Rectal smooth muscle tissue (tissue), 1 donor: ENCODE results near the gene LGI1.

Source experiments
- H3K27ac ChIP-seq: one replicate; pipeline ENCODE4 v1.7.0; 2013; ENCODE audit warnings: low read depth, low read length, inconsistent platforms
- H3K27me3 ChIP-seq: one replicate; pipeline ENCODE4 v1.7.0; 2013; ENCODE audit warnings: low read length; ENCODE audit not compliant: control insufficient read depth, insufficient read depth
- H3K36me3 ChIP-seq: one replicate; pipeline ENCODE4 v1.7.0; 2013; ENCODE audit warnings: low read length; ENCODE audit not compliant: control insufficient read depth, insufficient read depth
- H3K4me1 ChIP-seq: one replicate; pipeline ENCODE4 v1.7.0; 2013; ENCODE audit warnings: low read length; ENCODE audit not compliant: control insufficient read depth, insufficient read depth
- H3K4me3 ChIP-seq: one replicate; pipeline ENCODE4 v1.7.0; 2013; ENCODE audit warnings: low read length
- H3K9ac ChIP-seq: one replicate; pipeline ENCODE4 v1.7.0; 2013; ENCODE audit warnings: low read length

Gene LGI1

GRCh38 chr10:93788413-93789208 lies 30.9 kb downstream of the LGI1 start:
- Histone ChIP-seq H3K36me3 (no peaks in the 10 kb centered on the region), H3K4me1 (no peaks in the 10 kb centered on the region), H3K27ac (no peak overlapping the region), H3K4me3 (no peak overlapping the region), H3K9ac (no peak overlapping the region), H3K27me3 (no peaks in the 10 kb centered on the region)

GRCh38 chr10:93790439-93790838 lies 32.7 kb downstream of the LGI1 start:
- Histone ChIP-seq H3K27ac (no peak overlapping the region), H3K36me3 (no peaks in the 10 kb centered on the region), H3K4me1 (no peaks in the 10 kb centered on the region), H3K27me3 (no peaks in the 10 kb centered on the region), H3K9ac (no peak overlapping the region), H3K4me3 (no peak overlapping the region)

- no peaks in the 10 kb centered on the region for H3K36me3 ChIP-seq
- H3K27ac ChIP-seq = no peak overlapping the region
- no peaks in the 10 kb centered on the region for H3K27me3 ChIP-seq
- H3K9ac ChIP-seq = no peak overlapping the region
- H3K4me3 ChIP-seq = no peak overlapping the region
- no peaks in the 10 kb centered on the region for H3K4me1 ChIP-seq
Observed at GRCh38 chr10:93796167-93796566, 38.4 kb downstream of the LGI1 start.

- Histone ChIP-seq H3K9ac (no peak overlapping the region), H3K4me3 (no peak overlapping the region), H3K27ac (no peak overlapping the region), H3K27me3 (no peaks in the 10 kb centered on the region), H3K4me1 (no peaks in the 10 kb centered on the region), H3K36me3 (no peaks in the 10 kb centered on the region)
Observed at GRCh38 chr10:93797825-93798224, 40.1 kb downstream of the LGI1 start.

- no peak overlapping the region for H3K27ac ChIP-seq
- H3K4me3 ChIP-seq = no peak overlapping the region
- H3K4me1 ChIP-seq = no peaks in the 10 kb centered on the region
- no peaks in the 10 kb centered on the region for H3K27me3 ChIP-seq
- H3K9ac ChIP-seq = no peak overlapping the region
- H3K36me3 ChIP-seq = no peaks in the 10 kb centered on the region
Observed at GRCh38 chr10:93799155-93799708, 41.5 kb downstream of the LGI1 start.

GRCh38 chr10:93804200-93804599 lies 46.5 kb downstream of the LGI1 start:
- Histone ChIP-seq H3K4me1 (no peaks in the 10 kb centered on the region), H3K27ac (no peak overlapping the region), H3K9ac (no peak overlapping the region), H3K36me3 (no peaks in the 10 kb centered on the region), H3K27me3 (no peaks in the 10 kb centered on the region), H3K4me3 (no peak overlapping the region)

- no peak overlapping the region for H3K27ac ChIP-seq
Observed at GRCh38 chr10:93806903-93807302, 49.2 kb downstream of the LGI1 start.

GRCh38 chr10:93807371-93807770 lies 49.6 kb downstream of the LGI1 start:
- no peaks in the 10 kb centered on the region for H3K4me1 ChIP-seq
- no peak overlapping the region for H3K9ac ChIP-seq
- no peaks in the 10 kb centered on the region for H3K36me3 ChIP-seq
- no peak overlapping the region for H3K4me3 ChIP-seq
- H3K27ac ChIP-seq = no peak overlapping the region
- H3K27me3 ChIP-seq = no peaks in the 10 kb centered on the region

More at GRCh38 chr10:93806903-93807302, 49.2 kb downstream of the LGI1 start:
- no peaks in the 10 kb centered on the region for H3K4me1 ChIP-seq
- H3K4me3 ChIP-seq = no peak overlapping the region
- no peak overlapping the region for H3K9ac ChIP-seq
- H3K27me3 ChIP-seq = no peaks in the 10 kb centered on the region
- no peaks in the 10 kb centered on the region for H3K36me3 ChIP-seq

GRCh38 chr10:93812659-93813338 lies 55.1 kb downstream of the LGI1 start:
- Histone ChIP-seq H3K27ac (no peak overlapping the region), H3K27me3 (no peaks in the 10 kb centered on the region), H3K4me1 (no peaks in the 10 kb centered on the region), H3K4me3 (no peak overlapping the region), H3K36me3 (no peaks in the 10 kb centered on the region), H3K9ac (no peak overlapping the region)

- Histone ChIP-seq H3K4me3 (no peak overlapping the region), H3K27ac (no peak overlapping the region), H3K4me1 (no peaks in the 10 kb centered on the region), H3K27me3 (no peaks in the 10 kb centered on the region), H3K9ac (no peak overlapping the region), H3K36me3 (no peaks in the 10 kb centered on the region)
Observed at GRCh38 chr10:93813507-93814465, 56.0 kb downstream of the LGI1 start.

- no peaks in the 10 kb centered on the region for H3K27me3 ChIP-seq
- H3K4me1 ChIP-seq = no peaks in the 10 kb centered on the region
- no peak overlapping the region for H3K27ac ChIP-seq
- H3K4me3 ChIP-seq = no peak overlapping the region
- H3K9ac ChIP-seq = no peak overlapping the region
- no peaks in the 10 kb centered on the region for H3K36me3 ChIP-seq
Observed at GRCh38 chr10:93815304-93816096, 57.8 kb downstream of the LGI1 start.
